PC-3 (cell line): ENCODE data around the gene STUB1. TPM values are rescaled to one million over a fixed set of nuclear protein-coding genes. Genes with fewer than 3 reads are reported as not detected.

ENCODE experiments used
- ATAC-seq: fragments of 200-7000 bp; cut with Tn5 transposase; 2 replicates; pipeline ENCODE4 v1.9.1; 2020; ENCODE audit warnings: mild to moderate bottlenecking, moderate library complexity
- BruUV-seq: library from RNA; stranded (reverse); fragments of 400-500 nt; replicated peaks from 2 replicates; lab custom pipeline; 2021; lab: Mats Ljungman, UMichigan
- CTCF ChIA-PET: fragments of 300-600 bp; sonication (Branson Sonifier 250); formaldehyde crosslinking; loops from one replicate; lab custom pipeline; 2022; ENCODE audit warnings: antibody characterized with exemption; lab: Charles Lee
- POLR2A ChIA-PET: fragments of 300-600 bp; sonication (Branson Sonifier 250); formaldehyde crosslinking; loops from one replicate; lab custom pipeline; 2022; ENCODE audit warnings: antibody characterized with exemption; ENCODE audit not compliant: unreplicated experiment; lab: Charles Lee
- DNase-seq: peaks from one replicate; pipeline ENCODE4 v3.0.0-alpha.2; 2015
- H2AFZ ChIP-seq: fragments of 300-600 bp; sonication (generic); 2 replicates; pipeline ENCODE4 v1.6.0; 2016; ENCODE audit warnings: antibody characterized with exemption, low read length
- H3F3A ChIP-seq: fragments of 300-600 bp; sonication (generic); one replicate; pipeline ENCODE4 v1.6.0; 2017; ENCODE audit warnings: antibody characterized with exemption, low read length, control low read depth, mild to moderate bottlenecking; ENCODE audit not compliant: unreplicated experiment
- H3K27ac ChIP-seq: fragments of 300-600 bp; sonication (generic); 2 replicates; pipeline ENCODE4 v1.5.1; 2016; ENCODE audit warnings: mild to moderate bottlenecking, low read length
- H3K27me3 ChIP-seq: fragments of 300-600 bp; sonication (generic); 2 replicates; pipeline ENCODE4 v1.6.1; 2016; ENCODE audit warnings: low read length, mixed read lengths
- H3K36me3 ChIP-seq: fragments of 300-600 bp; sonication (generic); 2 replicates; pipeline ENCODE4 v1.6.1; 2016; ENCODE audit warnings: low read depth, mixed run types, low read length, mixed read lengths
- H3K4me1 ChIP-seq: fragments of 300-600 bp; sonication (generic); 2 replicates; pipeline ENCODE4 v1.5.1; 2016; ENCODE audit warnings: low read length; ENCODE audit not compliant: insufficient read depth
- H3K4me2 ChIP-seq: fragments of 300-600 bp; sonication (generic); 2 replicates; pipeline ENCODE4 v1.6.0; 2016; ENCODE audit warnings: low read length
- H3K4me3 ChIP-seq: fragments of 300-600 bp; sonication (generic); 2 replicates; pipeline ENCODE4 v1.5.1; 2016; ENCODE audit warnings: mild to moderate bottlenecking, low read length, mixed read lengths
- H3K79me2 ChIP-seq: fragments of 300-600 bp; sonication (generic); 2 replicates; pipeline ENCODE4 v1.6.1; 2017; ENCODE audit warnings: low read length, mixed read lengths
- H3K9ac ChIP-seq: fragments of 300-600 bp; sonication (generic); 2 replicates; pipeline ENCODE4 v1.6.0; 2016; ENCODE audit warnings: mild to moderate bottlenecking, low read length
- H3K9me2 ChIP-seq: fragments of 300-600 bp; sonication (generic); replicated peaks from 2 replicates; pipeline ENCODE4 v1.6.1; 2016; ENCODE audit warnings: mixed run types, low read length, mixed read lengths
- H3K9me3 ChIP-seq: fragments of 300-600 bp; sonication (generic); 2 replicates; pipeline ENCODE4 v1.6.1; 2016; ENCODE audit warnings: low read length, mixed read lengths
- H4K20me1 ChIP-seq: fragments of 300-600 bp; sonication (generic); 2 replicates; pipeline ENCODE4 v1.6.1; 2016; ENCODE audit warnings: low read length, mixed read lengths
- EZH2 ChIP-seq: fragments of 300-600 bp; sonication (generic); IDR thresholded peaks from one replicate; pipeline ENCODE4 v1.6.1; 2017; ENCODE audit warnings: antibody characterized with exemption, mild to moderate bottlenecking, low read length; ENCODE audit not compliant: unreplicated experiment
- EZH2phosphoT487 ChIP-seq: fragments of 300-600 bp; sonication (generic); IDR thresholded peaks from 2 replicates; pipeline ENCODE4 v1.6.1; 2018; ENCODE audit warnings: mild to moderate bottlenecking, antibody characterized with exemption, low read length, borderline replicate concordance
- intact Hi-C: fragments of 100-400 bp; cut with micrococcal nuclease; formaldehyde crosslinking; loops from 2 replicates; pipeline ENCODE4 v1.9.0; 2023
- total RNA-seq: library from RNA; depleted of rRNA; stranded (reverse); fragments of >200 nt; gene quantifications from 2 replicates; pipeline ENCODE4 v1.2.3, GENCODE V29; 2014
- TF ChIP-seq, protein P1 (sequence below): fragments of 300-600 bp; sonication (generic); conservative IDR thresholded peaks from 2 replicates; pipeline ENCODE4 v1.5.1; 2017; ENCODE audit warnings: antibody characterized with exemption, low read depth, mild to moderate bottlenecking, low read length

The STUB1 gene
- total RNA-seq, 1 experiment from 2014 or later: 152 TPM

DNA sequence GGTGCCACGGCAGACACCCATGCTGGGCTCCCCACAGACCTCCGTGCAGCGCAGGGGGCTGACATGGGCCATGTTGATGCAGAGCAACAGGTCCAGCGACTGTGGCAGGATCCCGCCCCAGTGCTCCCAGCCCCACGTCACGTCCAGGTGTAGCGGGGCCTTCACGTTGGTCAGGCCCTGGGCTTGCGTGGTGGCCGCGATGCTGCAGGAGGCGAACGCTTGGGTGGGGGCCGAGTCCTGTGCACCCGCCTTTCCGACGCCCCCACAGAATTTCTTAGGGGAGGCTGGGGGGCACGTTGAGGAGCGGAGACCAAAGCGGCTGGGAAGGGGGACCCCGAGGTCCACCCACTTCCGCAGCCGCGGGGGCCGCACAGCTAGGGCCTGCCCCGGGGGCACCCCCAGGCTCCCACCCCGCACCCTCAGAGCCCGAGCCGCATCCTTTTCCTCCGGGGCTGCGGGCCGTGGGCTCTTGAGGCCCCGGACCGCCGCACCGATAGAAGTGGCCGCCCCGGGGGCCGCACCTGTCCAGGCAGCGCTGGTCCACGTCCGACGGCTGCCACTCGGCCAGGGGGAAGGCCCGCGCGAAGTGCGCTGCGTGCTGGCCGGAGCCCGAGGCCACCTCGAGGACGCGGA lies 44.5 kb upstream of the STUB1 start:
- ChIA-PET POLR2A (interaction anchor here (1.0 kb wide), 1 partner anchor 60 kb away, joined by 4 read pairs; no protein-coding TSS in a partner anchor), CTCF (interaction anchor here (0.8 kb wide), 1 partner anchor 45 kb away, joined by 3 read pairs; the partner anchor contains the start of gene RAB40C)
- Histone ChIP-seq H3K36me3 (no peaks in the 10 kb centered on the region), H3K9ac (peak overlapping the region; percentile 83), H3K4me1 (peaks cover 3% of the 10 kb centered on the region; the same call in 1 of the 2 replicates), H3K27me3 (no peaks in the 10 kb centered on the region), H3K9me2 (no peaks in the 10 kb centered on the region), H3K27ac (no peak overlapping the region), H4K20me1 (no peaks in the 10 kb centered on the region), H3K4me2 (peak overlapping the region; percentile 97), H3K4me3 (peak overlapping the region; percentile 90), H2AFZ (peak overlapping the region; percentile 66), H3K79me2 (peaks cover 12% of the 10 kb centered on the region), H3K9me3 (no peaks in the 10 kb centered on the region), H3F3A (no peaks in the 10 kb centered on the region)
- no peak for TF ChIP-seq EZH2phosphoT487
- no peak for TF ChIP-seq EZH2
- TF ChIP-seq, protein P1, sequence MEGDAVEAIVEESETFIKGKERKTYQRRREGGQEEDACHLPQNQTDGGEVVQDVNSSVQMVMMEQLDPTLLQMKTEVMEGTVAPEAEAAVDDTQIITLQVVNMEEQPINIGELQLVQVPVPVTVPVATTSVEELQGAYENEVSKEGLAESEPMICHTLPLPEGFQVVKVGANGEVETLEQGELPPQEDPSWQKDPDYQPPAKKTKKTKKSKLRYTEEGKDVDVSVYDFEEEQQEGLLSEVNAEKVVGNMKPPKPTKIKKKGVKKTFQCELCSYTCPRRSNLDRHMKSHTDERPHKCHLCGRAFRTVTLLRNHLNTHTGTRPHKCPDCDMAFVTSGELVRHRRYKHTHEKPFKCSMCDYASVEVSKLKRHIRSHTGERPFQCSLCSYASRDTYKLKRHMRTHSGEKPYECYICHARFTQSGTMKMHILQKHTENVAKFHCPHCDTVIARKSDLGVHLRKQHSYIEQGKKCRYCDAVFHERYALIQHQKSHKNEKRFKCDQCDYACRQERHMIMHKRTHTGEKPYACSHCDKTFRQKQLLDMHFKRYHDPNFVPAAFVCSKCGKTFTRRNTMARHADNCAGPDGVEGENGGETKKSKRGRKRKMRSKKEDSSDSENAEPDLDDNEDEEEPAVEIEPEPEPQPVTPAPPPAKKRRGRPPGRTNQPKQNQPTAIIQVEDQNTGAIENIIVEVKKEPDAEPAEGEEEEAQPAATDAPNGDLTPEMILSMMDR: no peak
- BruUV-seq: no TSS peak
- DNase-seq (no peak), ATAC-seq (peak; percentile 16; the same call in 1 of the 2 replicates)
- intact Hi-C loops: loop anchor here (5.0 kb wide), 1 partner anchor 48 kb away; no protein-coding TSS in a partner anchor

DNA sequence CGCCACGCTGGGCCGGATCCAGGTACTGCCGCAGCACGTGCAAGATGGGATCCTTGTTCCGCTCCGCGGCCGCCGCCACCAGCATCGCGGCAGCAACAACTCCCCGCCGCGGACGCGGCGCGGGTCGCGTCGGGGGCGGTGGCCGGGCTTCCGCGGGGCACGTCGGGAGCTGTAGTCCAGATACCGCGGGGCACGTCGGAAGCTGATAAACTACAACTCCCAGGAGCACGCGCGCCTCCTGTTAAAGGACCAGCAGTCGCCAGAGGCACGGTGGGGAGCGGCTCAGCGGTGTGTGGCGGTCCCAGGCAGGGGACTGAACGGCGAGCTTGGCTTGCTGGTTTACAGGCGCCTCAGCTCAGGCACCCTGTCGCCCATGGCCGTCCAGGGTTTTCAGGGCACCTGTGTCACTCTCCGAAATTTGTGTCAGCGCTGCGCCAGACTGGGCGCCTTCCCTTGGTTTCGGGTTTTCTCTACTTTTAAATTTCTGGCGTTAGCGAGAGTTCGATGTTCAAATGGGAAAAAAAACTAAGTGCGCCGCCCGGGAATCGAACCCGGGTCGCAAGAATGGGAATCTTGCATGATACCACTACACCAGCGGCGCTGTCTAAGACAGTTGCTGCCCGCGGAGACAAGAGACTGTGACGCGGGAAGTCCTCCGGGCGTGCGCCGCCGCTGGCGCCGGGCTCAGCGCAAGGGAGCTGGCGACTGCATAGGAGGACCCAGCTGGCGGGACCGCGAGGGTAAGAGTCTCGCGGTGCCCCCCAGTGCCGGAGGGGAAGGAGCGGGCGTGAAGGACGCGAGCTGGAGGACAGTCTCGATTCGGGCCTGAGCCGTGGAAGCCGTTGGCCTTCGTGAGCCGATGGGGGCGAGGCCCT lies 43.8 kb upstream of the STUB1 start, which contains the start of gene METTL26:
Gene METTL26 (minus strand): TSS at position 100 of the 875 bp plus-strand sequence. CDS start 15 bp downstream, at position 85.
- no peaks in the 10 kb centered on the region for H3K9me3 ChIP-seq
- ATAC-seq: peak; percentile 88
- no peaks in the 10 kb centered on the region for H3K9me2 ChIP-seq
- H3K9ac ChIP-seq: peak within 1 kb of the TSS; percentile 83
- H3K79me2 ChIP-seq: peaks cover 12% of the 10 kb centered on the region
- intact Hi-C loops: loop anchor here (5.0 kb wide), 1 partner anchor 49 kb away; no protein-coding TSS in a partner anchor
- ChIA-PET POLR2A (interaction anchor here (1.0 kb wide), 1 partner anchor 59 kb away, joined by 4 read pairs; no protein-coding TSS in a partner anchor), CTCF (interaction anchor here (0.5 to 0.8 kb wide), 2 partner anchors 46 to 109 kb away, joined by 3 read pairs; partner anchors contain the start of gene RAB40C)
- no peaks in the 10 kb centered on the region for H4K20me1 ChIP-seq
- H3K4me1 ChIP-seq: peaks cover 3% of the 10 kb centered on the region; the same call in 1 of the 2 replicates
- peak within 1 kb of the TSS; percentile 97 for H3K4me2 ChIP-seq
- peak; percentile 88 for DNase-seq
- TF ChIP-seq EZH2phosphoT487 (no peak), EZH2 (no peak)
- TF ChIP-seq, protein P1: no peak
- H3K27ac ChIP-seq: peak within 1 kb of the TSS; percentile 54
- BruUV-seq: TSS peak; percentile 91
- H3K36me3 ChIP-seq: no peaks in the 10 kb centered on the region
- H3K4me3 ChIP-seq: peak within 1 kb of the TSS; percentile 90
- no peaks in the 10 kb centered on the region for H3K27me3 ChIP-seq
- H2AFZ ChIP-seq: peak within 1 kb of the TSS; percentile 66
- no peaks in the 10 kb centered on the region for H3F3A ChIP-seq
